Ishikawa (cell line): Measurements from ENCODE around the gene COL12A1.

ENCODE experiments used
- FOXM1 ChIP-seq: IDR thresholded peaks from 2 replicates; pipeline ENCODE4 v1.6.1; 2012; ENCODE audit warnings: low read depth, borderline replicate concordance
- MAX ChIP-seq: IDR thresholded peaks from 2 replicates; pipeline ENCODE4 v1.6.1; 2012
- NFIC ChIP-seq: IDR thresholded peaks from 2 replicates; pipeline ENCODE4 v1.6.1; 2012
- RAD21 ChIP-seq: IDR thresholded peaks from 2 replicates; pipeline ENCODE4 v1.6.1; 2012; ENCODE audit warnings: low read depth
- REST ChIP-seq: IDR thresholded peaks from 2 replicates; pipeline ENCODE4 v1.6.1; 2012; ENCODE audit warnings: low read depth, mild to moderate bottlenecking
- TEAD4 ChIP-seq: IDR thresholded peaks from 2 replicates; pipeline ENCODE4 v1.6.1; 2012
- YY1 ChIP-seq: IDR thresholded peaks from 2 replicates; pipeline ENCODE4 v1.6.1; 2012; ENCODE audit warnings: low read depth

- TF ChIP-seq TEAD4 (no peak), RAD21 (no peak), NFIC (no peak), REST (no peak), YY1 (no peak), MAX (no peak), FOXM1 (no peak)
Observed at GRCh38 chr6:75236630-75237029, 30.8 kb upstream of the COL12A1 start.
